ENCODE measurements around the gene TCTN1.

Gene TCTN1

GRCh38 chr12:110686294-110686903 is 72.5 kb downstream of the TCTN1 start:
- no peak for DNase-seq

- DNase-seq, result no peak
Measured at GRCh38 chr12:110687396-110688169, 73.7 kb downstream of the TCTN1 start.

GRCh38 chr12:110688446-110689280 is 74.7 kb downstream of the TCTN1 start, which contains the start of gene HVCN1:
HVCN1 (minus strand) TSS chr12:110689115; CDS start chr12:110683245, 5,870 bp downstream.
- DNase-seq, result no peak

GRCh38 chr12:110689281-110690126 is 75.6 kb downstream of the TCTN1 start:
- no peak for DNase-seq

- DNase-seq, result no peak
Measured at GRCh38 chr12:110690127-110690430, 76.2 kb downstream of the TCTN1 start.

GRCh38 chr12:110693731-110694130 is 79.8 kb downstream of the TCTN1 start:
- no peak for DNase-seq

GRCh38 chr12:110694330-110694901 is 80.5 kb downstream of the TCTN1 start:
- no peak for DNase-seq

GRCh38 chr12:110696283-110696682 is 82.4 kb downstream of the TCTN1 start:
- DNase-seq, result no peak

- DNase-seq, result no peak
Measured at GRCh38 chr12:110697236-110697635, 83.3 kb downstream of the TCTN1 start.

- peak; percentile 58 for DNase-seq
Measured at GRCh38 chr12:110698171-110698902, 84.4 kb downstream of the TCTN1 start.
